Measurements from ENCODE around the gene CTDP1. TPM values are rescaled to one million over a fixed set of nuclear protein-coding genes. Genes with fewer than 3 reads are reported as not detected.

The CTDP1 gene
- total RNA-seq, 1 experiment from 2014 or later: 24.9 TPM

GRCh38 chr18:79786786-79787526, 107.4 kb downstream of the CTDP1 start:
- ATAC-seq: no peak
- H3K9ac ChIP-seq (ENCODE audit: low read length): no peak overlapping the region
- no peak overlapping the region for H2AFZ ChIP-seq (ENCODE audit: low read depth, low read length, poor library complexity, severe bottlenecking)
- no peaks in the 10 kb centered on the region for H3K27me3 ChIP-seq (ENCODE audit: insufficient read depth, low read length)
- H3K9me3 ChIP-seq (ENCODE audit: control insufficient read depth in 1 of 2, insufficient read depth in 1 of 2, low read depth in 1 of 2, low read length in 2 of 2): no peaks in the 10 kb centered on the region
- CTCF ChIA-PET: no interaction called here
- no TSS peak for BruUV-seq (replicated peaks)
- no peak overlapping the region for H3K27ac ChIP-seq (ENCODE audit: low read depth, low read length)
- no peaks in the 10 kb centered on the region for H3K79me2 ChIP-seq (ENCODE audit: insufficient read depth, low read length)
- H3K36me3 ChIP-seq (ENCODE audit: control insufficient read depth in 1 of 2, insufficient read depth in 2 of 2, low read length in 2 of 2): no peaks in the 10 kb centered on the region
- no peak overlapping the region for H3K4me3 ChIP-seq (replicated peaks in 1 of 2; ENCODE audit: low read depth in 1 of 2, low read length in 2 of 2)
- DNase-seq (ENCODE audit: low read depth, low spot score): no peak
- TF ChIP-seq SRF (IDR thresholded peaks at IDR 0.05; ENCODE audit: low read depth) (no peak), POLR2AphosphoS5 (IDR thresholded peaks at IDR 0.05; ENCODE audit: low read depth, low read length) (no peak), ELF1 (IDR thresholded peaks at IDR 0.05; ENCODE audit: borderline replicate concordance, low read depth) (no peak), FOSL1 (IDR thresholded peaks at IDR 0.05; ENCODE audit: low read depth) (no peak), ZFX (IDR thresholded peaks at IDR 0.05) (no peak), SP1 (IDR thresholded peaks at IDR 0.05; ENCODE audit: low read depth) (no peak), CBX3 (IDR thresholded peaks at IDR 0.05; ENCODE audit: low read depth) (no peak), REST (IDR thresholded peaks at IDR 0.05; ENCODE audit: low read depth) (no peak), RAD21 (IDR thresholded peaks at IDR 0.05; ENCODE audit: low read depth) (no peak), EZH2phosphoT487 (IDR thresholded peaks at IDR 0.05; ENCODE audit: borderline replicate concordance) (no peak), ATF3 (IDR thresholded peaks at IDR 0.05) (no peak), POLR2A (IDR thresholded peaks at IDR 0.05; ENCODE audit: borderline replicate concordance, extremely low read depth, insufficient read depth, insufficient read length) (no peak), TCF7L2 (IDR thresholded peaks at IDR 0.05; ENCODE audit: borderline replicate concordance, extremely low read depth, insufficient read depth, insufficient read length) (no peak), MAX (IDR thresholded peaks at IDR 0.05) (no peak), EGR1 (IDR thresholded peaks at IDR 0.05; ENCODE audit: low read depth) (no peak), YY1 (IDR thresholded peaks at IDR 0.05; ENCODE audit: extremely low read depth, insufficient replicate concordance, low read depth, low read length) (no peak), SIN3A (IDR thresholded peaks at IDR 0.05; ENCODE audit: low read depth) (no peak)
- intact Hi-C loops (cut with micrococcal nuclease): no loop called here
- RAD21 ChIA-PET (ENCODE audit: low non-redundant PET in 1 of 2, low total read pairs in 2 of 2, uncharacterized antibody in 2 of 2, unreplicated experiment in 2 of 2): no interaction called here
- H4K20me1 ChIP-seq (ENCODE audit: insufficient read depth): no peaks in the 10 kb centered on the region
- no peaks in the 10 kb centered on the region for H3K4me1 ChIP-seq (ENCODE audit: control insufficient read depth in 1 of 2, insufficient read depth in 2 of 2, low read length in 2 of 2)
- no peaks in the 10 kb centered on the region for H3K9me2 ChIP-seq (ENCODE audit: insufficient read depth)
- H3K4me2 ChIP-seq (ENCODE audit: low read length): no peak overlapping the region
- POLR2A ChIA-PET: no interaction called here
